Skeletal muscle tissue (tissue), 4 donors: ENCODE measurements around the gene RHEB. TPM values are rescaled to one million over a fixed set of nuclear protein-coding genes. Genes with fewer than 3 reads are reported as not detected.

Experiments
- H3K27ac ChIP-seq: one replicate; pipeline ENCODE4 v1.7.0; 2013; ENCODE audit warnings: mild to moderate bottlenecking, low read depth, low read length, inconsistent platforms
- H3K27me3 ChIP-seq, 3 donors: one replicate each; pipeline ENCODE4 v1.7.0; 2013; ENCODE audit warnings: low read length in 3 of 3; ENCODE audit not compliant: control insufficient read depth in 3 of 3, insufficient read depth in 3 of 3
- H3K36me3 ChIP-seq, 3 donors: one replicate each; pipeline ENCODE4 v1.7.0; 2013; ENCODE audit warnings: low read length in 3 of 3; ENCODE audit not compliant: control insufficient read depth in 3 of 3, insufficient read depth in 3 of 3
- H3K4me1 ChIP-seq, 3 donors: one replicate each; pipeline ENCODE4 v1.7.0; 2013; ENCODE audit warnings: low read length in 3 of 3, mild to moderate bottlenecking in 3 of 3; ENCODE audit not compliant: control insufficient read depth in 3 of 3, insufficient read depth in 3 of 3
- H3K4me3 ChIP-seq, 3 donors: one replicate each; pipeline ENCODE4 v1.7.0; 2013; ENCODE audit warnings: low read length in 3 of 3
- H3K9ac ChIP-seq, 3 donors: one replicate each; pipeline ENCODE4 v1.7.0; 2013; ENCODE audit warnings: low read length in 3 of 3, mild to moderate bottlenecking in 3 of 3, moderate library complexity in 2 of 3, low read depth in 1 of 3
- H3K9me3 ChIP-seq, 3 donors: one replicate each; pipeline ENCODE4 v1.7.0; 2013; ENCODE audit warnings: low read length in 3 of 3; ENCODE audit not compliant: control insufficient read depth in 3 of 3
- total RNA-seq: library from RNA; depleted of rRNA; stranded (reverse); fragments of >200 nt; gene quantifications from one replicate; pipeline ENCODE4 v1.2.3, GENCODE V29; 2014
- donor health status: Osteomylitis.

RHEB gene
- total RNA-seq, 1 donor from 2014 or later: 73.6 TPM

- H3K36me3 ChIP-seq: no peaks in the 10 kb centered on the region
- no peak overlapping the region for H3K27ac ChIP-seq
- no peak overlapping the region for H3K4me3 ChIP-seq
- no peak overlapping the region for H3K9ac ChIP-seq
- no peaks in the 10 kb centered on the region for H3K27me3 ChIP-seq
- no peaks in the 10 kb centered on the region for H3K9me3 ChIP-seq
- peaks cover 19 to 51% (median 42%) of the 10 kb centered on the region in 3 donors for H3K4me1 ChIP-seq
These were observed 5.0 kb downstream of the RHEB start for GRCh38 chr7:151514461-151515275.

GRCh38 chr7:151513133-151513532 lies 6.6 kb downstream of the RHEB start:
- no peaks in the 10 kb centered on the region for H3K27me3 ChIP-seq
- H3K27ac ChIP-seq: no peak overlapping the region
- H3K4me3 ChIP-seq: no peak overlapping the region
- H3K4me1 ChIP-seq: peaks cover 33 to 63% (median 50%) of the 10 kb centered on the region in 3 donors
- no peaks in the 10 kb centered on the region for H3K9me3 ChIP-seq
- H3K9ac ChIP-seq: no peak overlapping the region
- H3K36me3 ChIP-seq: no peaks in the 10 kb centered on the region

- H3K4me1 ChIP-seq: peaks cover 29 to 57% (median 45%) of the 10 kb centered on the region in 3 donors
- no peak overlapping the region for H3K4me3 ChIP-seq
- H3K9me3 ChIP-seq: no peaks in the 10 kb centered on the region
- no peak overlapping the region for H3K27ac ChIP-seq
- no peaks in the 10 kb centered on the region for H3K36me3 ChIP-seq
- no peak overlapping the region for H3K9ac ChIP-seq
- H3K27me3 ChIP-seq: no peaks in the 10 kb centered on the region
These were observed 7.3 kb downstream of the RHEB start for GRCh38 chr7:151512353-151512752.

GRCh38 chr7:151511946-151512345 lies 7.7 kb downstream of the RHEB start:
- Histone ChIP-seq H3K4me1 (peaks cover 33 to 57% (median 47%) of the 10 kb centered on the region in 3 donors), H3K27ac (no peak overlapping the region), H3K36me3 (no peaks in the 10 kb centered on the region), H3K4me3 (no peak overlapping the region), H3K9ac (no peak overlapping the region), H3K27me3 (no peaks in the 10 kb centered on the region), H3K9me3 (no peaks in the 10 kb centered on the region)

- no peak overlapping the region for H3K9ac ChIP-seq
- no peak overlapping the region for H3K27ac ChIP-seq
- H3K9me3 ChIP-seq: no peaks in the 10 kb centered on the region
- no peaks in the 10 kb centered on the region for H3K36me3 ChIP-seq
- peaks cover 35 to 55% (median 48%) of the 10 kb centered on the region in 3 donors for H3K4me1 ChIP-seq
- no peak overlapping the region for H3K4me3 ChIP-seq
- H3K27me3 ChIP-seq: no peaks in the 10 kb centered on the region
These were observed 8.4 kb downstream of the RHEB start for GRCh38 chr7:151511270-151511669.

- H3K9ac ChIP-seq: no peak overlapping the region
- no peaks in the 10 kb centered on the region for H3K27me3 ChIP-seq
- no peak overlapping the region for H3K4me3 ChIP-seq
- no peaks in the 10 kb centered on the region for H3K9me3 ChIP-seq
- H3K36me3 ChIP-seq: no peaks in the 10 kb centered on the region
- peaks cover 35 to 54% (median 48%) of the 10 kb centered on the region in 3 donors for H3K4me1 ChIP-seq
- no peak overlapping the region for H3K27ac ChIP-seq
These were observed 9.9 kb downstream of the RHEB start for GRCh38 chr7:151509670-151510333.

- H3K36me3 ChIP-seq: no peaks in the 10 kb centered on the region
- H3K27ac ChIP-seq: no peak overlapping the region
- H3K4me3 ChIP-seq: no peak overlapping the region
- H3K9me3 ChIP-seq: no peaks in the 10 kb centered on the region
- H3K9ac ChIP-seq: no peak overlapping the region
- H3K27me3 ChIP-seq: no peaks in the 10 kb centered on the region
- peaks cover 39 to 57% (median 52%) of the 10 kb centered on the region in 3 donors for H3K4me1 ChIP-seq
These were observed 10.7 kb downstream of the RHEB start for GRCh38 chr7:151508991-151509390.

- H3K27me3 ChIP-seq: no peaks in the 10 kb centered on the region
- H3K27ac ChIP-seq: no peak overlapping the region
- peaks cover 40 to 64% (median 46%) of the 10 kb centered on the region in 3 donors for H3K4me1 ChIP-seq
- H3K9me3 ChIP-seq: no peaks in the 10 kb centered on the region
- no peaks in the 10 kb centered on the region for H3K36me3 ChIP-seq
- no peak overlapping the region for H3K9ac ChIP-seq
- H3K4me3 ChIP-seq: no peak overlapping the region
These were observed 11.9 kb downstream of the RHEB start for GRCh38 chr7:151507806-151508205.

GRCh38 chr7:151506901-151507382 lies 12.8 kb downstream of the RHEB start:
- peaks cover 35 to 56% (median 38%) of the 10 kb centered on the region in 3 donors for H3K4me1 ChIP-seq
- H3K9me3 ChIP-seq: no peaks in the 10 kb centered on the region
- no peak overlapping the region for H3K4me3 ChIP-seq
- peak overlapping the region; percentile 65 for H3K27ac ChIP-seq
- no peaks in the 10 kb centered on the region for H3K27me3 ChIP-seq
- no peaks in the 10 kb centered on the region for H3K36me3 ChIP-seq
- H3K9ac ChIP-seq: peak overlapping the region; percentile 28 to 63 (median 57)
